Posterior cingulate gyrus (tissue), 11 donors: ENCODE results near the gene TOPBP1.

Experiments used
- DNase-seq, 10 donors: peaks; one replicate each; pipeline versions ENCODE4 v3.0.0 to v3.0.0-alpha.2; 2020 to 2021; ENCODE audit warnings: mixed read lengths in 3 of 10
- intact Hi-C: fragments of 100-400 bp; cut with DNase I; formaldehyde crosslinking; loops from one replicate; pipeline ENCODE4 v1.15.1; 2023

TOPBP1 gene

GRCh38 chr3:133620066-133620784 is 41.5 kb downstream of the TOPBP1 start:
- DNase-seq = no peak
- intact Hi-C loops = no loop called here

- intact Hi-C loops = no loop called here
- DNase-seq = no peak
Measured at GRCh38 chr3:133611534-133611933, 50.2 kb downstream of the TOPBP1 start.

- no peak for DNase-seq
- intact Hi-C loops = no loop called here
Measured at GRCh38 chr3:133610031-133610430, 51.7 kb downstream of the TOPBP1 start.

GRCh38 chr3:133608388-133608787 is 53.4 kb downstream of the TOPBP1 start:
- intact Hi-C loops = no loop called here
- DNase-seq = no peak

- no peak for DNase-seq
- intact Hi-C loops = no loop called here
Measured at GRCh38 chr3:133607816-133608215, 53.9 kb downstream of the TOPBP1 start.

GRCh38 chr3:133606902-133607301 is 54.8 kb downstream of the TOPBP1 start:
- intact Hi-C loops = no loop called here
- no peak for DNase-seq

- no peak for DNase-seq
- intact Hi-C loops = no loop called here
Measured at GRCh38 chr3:133606342-133606741, 55.4 kb downstream of the TOPBP1 start.

GRCh38 chr3:133600572-133601081 is 61.1 kb downstream of the TOPBP1 start:
- DNase-seq = no peak
- intact Hi-C loops = no loop called here

- intact Hi-C loops = no loop called here
- no peak for DNase-seq
Measured at GRCh38 chr3:133599280-133599679, 62.5 kb downstream of the TOPBP1 start.

GRCh38 chr3:133598405-133598804 is 63.3 kb downstream of the TOPBP1 start:
- DNase-seq = no peak
- intact Hi-C loops = no loop called here

GRCh38 chr3:133595341-133595740 is 66.4 kb downstream of the TOPBP1 start:
- intact Hi-C loops = no loop called here
- DNase-seq = no peak

GRCh38 chr3:133593243-133593642 is 68.5 kb downstream of the TOPBP1 start:
- intact Hi-C loops = no loop called here
- no peak for DNase-seq

GRCh38 chr3:133592843-133593242 is 68.9 kb downstream of the TOPBP1 start:
- DNase-seq = no peak

GRCh38 chr3:133591271-133591742 is 70.4 kb downstream of the TOPBP1 start:
- intact Hi-C loops = no loop called here
- no peak for DNase-seq

More at GRCh38 chr3:133592843-133593242, 68.9 kb downstream of the TOPBP1 start:
- intact Hi-C loops = no loop called here

- intact Hi-C loops = no loop called here
Measured at GRCh38 chr3:133589503-133589902, 72.2 kb downstream of the TOPBP1 start.

GRCh38 chr3:133588784-133589465 is 72.8 kb downstream of the TOPBP1 start:
- intact Hi-C loops = no loop called here
- DNase-seq = no peak

More at GRCh38 chr3:133589503-133589902, 72.2 kb downstream of the TOPBP1 start:
- DNase-seq = no peak

- no peak for DNase-seq
- intact Hi-C loops = no loop called here
Measured at GRCh38 chr3:133588035-133588434, 73.7 kb downstream of the TOPBP1 start.

- intact Hi-C loops = no loop called here
- DNase-seq = no peak
Measured at GRCh38 chr3:133583396-133583795, 78.3 kb downstream of the TOPBP1 start.

GRCh38 chr3:133578548-133579191 is 83.1 kb downstream of the TOPBP1 start:
- no peak for DNase-seq

GRCh38 chr3:133576169-133576568 is 85.6 kb downstream of the TOPBP1 start:
- intact Hi-C loops = loop anchor here (10.0 kb wide), 1 partner anchor 541 kb away; the partner anchor contains the start of gene TMEM108
- no peak for DNase-seq

More at GRCh38 chr3:133578548-133579191, 83.1 kb downstream of the TOPBP1 start:
- intact Hi-C loops = loop anchor here (10.0 kb wide), 1 partner anchor 544 kb away; the partner anchor contains the start of gene TMEM108

- DNase-seq = no peak
- intact Hi-C loops = loop anchor here (2.0 to 10.0 kb wide), 2 partner anchors 540 to 852 kb away; partner anchors contain the start of genes NPHP3 and TMEM108
Measured at GRCh38 chr3:133575086-133575485, 86.7 kb downstream of the TOPBP1 start.
